WTC11 (cell line): Measurements from ENCODE around the gene TSPAN33.

Experiments used
- CBFB ChIP-seq: sonication (generic); formaldehyde crosslinking; IDR thresholded peaks from 2 replicates; pipeline ENCODE4 v1.8.1; 2022; ENCODE audit warnings: mild to moderate bottlenecking, low read depth, missing genetic modification reagents
- CTCF ChIP-seq: fragments of 200-600 bp; IDR thresholded peaks from 2 replicates; pipeline ENCODE4 v1.8.0; 2022; ENCODE audit warnings: antibody characterized with exemption
- FOXP4 ChIP-seq: sonication (generic); formaldehyde crosslinking; IDR thresholded peaks from 2 replicates; pipeline ENCODE4 v1.8.0; 2022; ENCODE audit warnings: mild to moderate bottlenecking, missing genetic modification reagents
- SMAD3 ChIP-seq: sonication (generic); formaldehyde crosslinking; IDR thresholded peaks from 2 replicates; pipeline ENCODE4 v1.8.0; 2022; ENCODE audit warnings: missing genetic modification reagents, mild to moderate bottlenecking, borderline replicate concordance
- TEAD4 ChIP-seq: sonication (generic); formaldehyde crosslinking; IDR thresholded peaks from 2 replicates; pipeline ENCODE4 v1.8.0; 2022; ENCODE audit warnings: mild to moderate bottlenecking, missing genetic modification reagents

GRCh38 chr7:129188372-129188891, 43.9 kb downstream of the TSPAN33 start, which contains the start of gene SMO:
- TF ChIP-seq CBFB (CRISPR knock-in tag) (no peak), FOXP4 (no peak), SMAD3 (CRISPR knock-in tag) (peak; percentile 51; the same call in 1 of the 2 replicates), CTCF (no peak), TEAD4 (CRISPR knock-in tag) (no peak)
